HL-60/S4 treated with retinoic acid at 250 ng/mL for 4 days and 3 days (cell line): Measurements from ENCODE around the gene SCG3.
"Not testable (repeated sequence)": the region's sequence is repeated elsewhere in the genome, so short reads cannot be mapped to it uniquely, and the experiment has no call there.

Experiments
- in situ Hi-C: fragments of 300-500 bp; cut with MboI; formaldehyde crosslinking; loops from 2 replicates; pipeline ENCODE4 v1.7.0; 2022; ENCODE audit warnings: low sequenced_read_pairs

The SCG3 gene

DNA sequence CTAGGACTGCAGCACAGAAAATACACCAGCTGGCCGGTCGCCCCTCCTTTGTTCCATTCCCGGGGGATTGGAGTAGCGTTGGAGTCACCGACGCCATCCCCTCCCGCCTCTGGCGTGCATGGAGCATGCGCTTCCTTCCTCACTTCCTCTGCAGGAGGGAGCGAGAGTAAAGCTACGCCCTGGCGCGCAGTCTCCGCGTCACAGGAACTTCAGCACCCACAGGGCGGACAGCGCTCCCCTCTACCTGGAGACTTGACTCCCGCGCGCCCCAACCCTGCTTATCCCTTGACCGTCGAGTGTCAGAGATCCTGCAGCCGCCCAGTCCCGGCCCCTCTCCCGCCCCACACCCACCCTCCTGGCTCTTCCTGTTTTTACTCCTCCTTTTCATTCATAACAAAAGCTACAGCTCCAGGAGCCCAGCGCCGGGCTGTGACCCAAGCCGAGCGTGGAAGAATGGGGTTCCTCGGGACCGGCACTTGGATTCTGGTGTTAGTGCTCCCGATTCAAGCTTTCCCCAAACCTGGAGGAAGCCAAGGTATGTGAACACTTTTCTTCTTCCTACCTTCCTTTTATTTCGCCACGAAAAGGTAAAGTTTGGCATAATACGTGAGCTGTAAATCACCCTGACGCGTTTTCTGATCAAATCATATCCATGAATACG, at the start of gene SCG3:
TSS of gene SCG3 (plus strand) at position 201 of the 661 bp plus-strand sequence. CDS start at position 454, 253 bp downstream.
- in situ Hi-C loops = no loop called here

DNA sequence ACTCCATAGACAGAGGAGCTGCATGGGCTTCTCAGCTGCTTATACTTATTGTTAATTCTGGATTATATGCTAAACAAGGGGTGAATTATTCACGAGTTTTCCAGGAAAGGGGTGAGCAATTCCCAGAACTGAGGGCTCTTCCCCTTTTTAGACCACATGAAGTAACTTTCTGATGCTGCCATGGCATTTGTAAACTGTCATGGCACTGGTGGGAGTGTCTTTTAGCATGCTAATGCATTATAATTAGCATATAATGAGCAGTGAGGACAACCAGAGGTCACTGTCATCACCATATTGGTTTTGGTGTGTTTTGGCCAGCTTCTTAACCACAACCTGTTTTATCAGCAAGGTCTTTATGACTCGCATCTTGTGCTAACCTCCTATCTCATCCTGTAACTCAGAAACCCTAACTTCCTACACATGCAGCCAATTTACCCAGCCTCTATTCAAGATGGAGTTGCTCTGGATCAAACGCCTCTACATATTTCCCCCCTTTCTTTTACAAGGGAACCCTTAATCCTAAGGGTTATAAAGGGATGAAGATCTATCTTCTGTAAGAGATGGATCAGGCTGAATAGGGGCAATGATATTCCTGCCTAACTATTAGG, 46.6 kb upstream of the SCG3 start:
- in situ Hi-C loops = no loop called here

DNA sequence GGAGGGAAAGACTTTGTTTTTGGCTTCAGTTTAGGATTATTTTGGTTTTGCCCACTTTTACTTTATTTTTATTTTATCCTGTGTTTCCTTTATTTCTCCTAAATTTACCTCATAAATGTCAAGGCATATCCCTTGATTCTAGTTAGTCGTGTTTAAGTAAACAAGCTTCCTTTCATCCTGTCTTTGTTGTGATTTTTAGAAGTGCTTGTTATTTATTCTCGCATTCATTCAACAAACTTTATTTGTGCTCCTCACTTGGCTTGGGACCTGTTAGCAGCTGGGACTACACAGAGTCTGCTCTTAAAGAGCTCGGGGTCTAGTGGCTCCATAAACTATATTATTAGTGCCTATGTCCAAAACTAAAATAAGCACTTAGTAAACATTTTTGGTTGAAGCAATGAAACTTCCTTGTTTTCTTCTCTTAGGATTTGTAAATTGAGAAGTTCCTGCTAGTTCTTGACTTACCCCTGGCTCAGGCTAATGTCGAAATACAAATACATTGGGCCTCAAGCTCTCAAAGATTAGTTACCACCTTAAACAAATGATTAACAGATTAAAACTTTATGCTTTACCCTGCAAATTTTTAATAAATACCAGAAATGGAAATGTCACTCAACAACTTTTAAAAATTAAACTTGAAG, 39.7 kb upstream of the SCG3 start:
- in situ Hi-C loops = loop anchor here (10.0 kb wide), 1 partner anchor 133 kb away; no protein-coding TSS in a partner anchor

DNA sequence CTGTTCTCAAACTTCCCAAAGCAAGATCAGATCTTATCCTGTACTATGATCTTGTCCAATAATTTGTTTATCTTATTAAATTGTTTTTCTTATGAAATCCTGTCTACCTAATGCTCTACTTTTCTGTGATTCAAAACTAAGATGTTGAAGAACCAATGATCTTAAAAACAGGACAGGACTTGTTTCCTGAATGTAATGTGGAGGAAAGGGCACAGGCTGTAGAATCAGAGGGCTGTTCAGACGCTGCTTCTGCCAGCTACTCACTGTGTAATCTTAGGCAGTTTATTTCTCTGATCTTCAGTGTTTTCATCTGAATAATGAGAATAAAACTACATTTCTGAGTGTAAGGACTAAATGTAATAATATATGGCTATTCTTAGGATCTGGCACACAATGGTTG, 38.6 kb upstream of the SCG3 start:
- in situ Hi-C loops = loop anchor here (10.0 kb wide), 1 partner anchor 132 kb away; no protein-coding TSS in a partner anchor

DNA sequence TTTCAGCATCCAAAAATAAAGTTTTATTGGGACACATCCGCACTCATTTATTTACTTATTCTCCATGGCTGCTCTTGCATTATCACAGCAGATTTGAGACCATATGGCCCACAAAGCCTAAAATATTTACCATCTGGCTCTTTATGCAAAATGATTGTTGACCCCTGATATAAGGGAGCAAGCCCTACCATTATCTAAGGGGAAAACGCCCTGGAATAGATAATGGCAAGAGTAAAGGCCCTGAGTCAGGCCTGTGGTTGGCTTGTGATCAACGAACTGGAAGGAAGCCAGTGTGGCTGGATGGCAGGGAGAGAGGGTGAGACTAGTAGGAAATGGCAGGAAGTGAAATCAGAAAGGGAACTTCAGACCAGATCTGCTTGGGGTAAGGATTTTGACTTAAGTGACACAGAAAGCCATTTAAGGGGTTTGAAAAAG, 34.2 kb upstream of the SCG3 start:
- in situ Hi-C loops = loop anchor here (10.0 kb wide), 1 partner anchor 128 kb away; no protein-coding TSS in a partner anchor

DNA sequence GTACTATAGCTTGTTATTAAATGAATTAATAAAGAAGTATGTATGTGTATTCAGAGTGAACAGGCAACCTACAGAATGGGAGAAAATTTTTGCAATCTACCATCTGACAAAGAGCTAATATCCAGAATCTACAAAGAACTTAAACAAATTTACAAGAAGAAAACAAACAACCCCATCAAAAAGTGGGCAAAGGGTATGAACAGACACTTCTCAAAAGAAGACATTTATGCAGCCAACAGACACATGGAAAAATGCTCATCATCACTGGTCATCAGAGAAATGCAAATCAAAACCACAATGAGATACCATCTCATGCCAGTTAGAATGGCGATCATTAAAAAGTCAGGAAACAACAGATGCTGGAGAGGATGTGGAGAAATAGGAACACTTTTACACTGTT, 33.2 kb upstream of the SCG3 start:
- in situ Hi-C loops = loop anchor here (10.0 kb wide), 1 partner anchor 127 kb away; no protein-coding TSS in a partner anchor

DNA sequence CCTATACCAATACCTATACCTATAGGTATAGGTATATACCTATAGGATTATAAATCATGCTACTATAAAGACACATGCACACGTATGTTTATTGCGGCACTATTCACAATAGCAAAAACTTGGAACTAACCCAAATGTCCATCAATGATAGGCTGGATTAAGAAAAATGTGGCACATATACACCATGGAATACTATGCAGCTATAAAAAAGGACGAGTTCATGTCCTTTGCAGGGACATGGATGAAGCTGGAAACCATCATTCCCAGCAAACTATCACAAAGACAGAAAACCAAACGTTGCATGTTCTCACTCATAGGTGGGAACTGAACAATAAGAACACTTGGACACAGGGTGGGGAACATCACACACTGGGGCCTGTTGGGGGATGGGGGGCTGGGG, 32.7 kb upstream of the SCG3 start:
- in situ Hi-C loops = loop anchor here (10.0 kb wide), 1 partner anchor 126 kb away; no protein-coding TSS in a partner anchor

DNA sequence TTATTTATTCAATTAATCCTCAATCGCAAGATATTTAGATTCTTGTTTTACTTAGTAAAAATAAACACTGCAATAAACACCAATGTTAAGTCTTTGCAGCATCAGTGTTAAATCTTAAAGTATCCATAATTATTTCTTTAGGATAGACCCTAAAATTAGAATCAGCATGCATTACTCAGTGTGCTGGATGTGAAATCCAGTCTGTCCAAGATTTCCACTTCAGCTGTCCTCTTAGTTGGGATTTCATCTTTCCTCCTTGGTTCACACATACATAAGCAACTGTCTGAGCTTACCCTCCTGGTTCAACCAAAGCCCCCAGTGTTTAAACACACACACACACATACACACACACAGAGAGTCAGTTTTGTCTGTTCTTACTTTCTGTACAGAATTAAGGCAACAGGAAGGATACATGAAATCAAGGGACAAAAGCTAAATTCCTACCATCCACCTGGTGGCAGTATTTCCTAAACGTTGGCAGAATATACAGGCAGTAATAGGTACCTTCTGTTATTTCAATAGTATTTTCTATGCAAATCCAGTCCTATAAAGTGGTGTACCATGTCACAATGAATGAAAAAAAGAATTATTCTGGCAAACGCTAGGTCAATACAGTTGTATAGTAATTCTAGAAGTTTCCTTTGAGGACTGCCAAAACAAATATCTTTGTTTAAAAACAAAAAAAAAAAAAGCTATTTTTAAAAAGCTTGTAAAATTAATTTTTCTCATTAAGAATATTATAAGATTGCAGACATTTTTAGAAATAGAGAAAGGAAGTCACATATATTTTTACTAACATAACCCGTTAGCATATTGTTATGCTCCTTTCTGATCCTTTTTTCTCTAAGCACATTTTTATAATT, 31.4 kb upstream of the SCG3 start:
- in situ Hi-C loops = loop anchor here (10.0 kb wide), 1 partner anchor 125 kb away; no protein-coding TSS in a partner anchor

DNA sequence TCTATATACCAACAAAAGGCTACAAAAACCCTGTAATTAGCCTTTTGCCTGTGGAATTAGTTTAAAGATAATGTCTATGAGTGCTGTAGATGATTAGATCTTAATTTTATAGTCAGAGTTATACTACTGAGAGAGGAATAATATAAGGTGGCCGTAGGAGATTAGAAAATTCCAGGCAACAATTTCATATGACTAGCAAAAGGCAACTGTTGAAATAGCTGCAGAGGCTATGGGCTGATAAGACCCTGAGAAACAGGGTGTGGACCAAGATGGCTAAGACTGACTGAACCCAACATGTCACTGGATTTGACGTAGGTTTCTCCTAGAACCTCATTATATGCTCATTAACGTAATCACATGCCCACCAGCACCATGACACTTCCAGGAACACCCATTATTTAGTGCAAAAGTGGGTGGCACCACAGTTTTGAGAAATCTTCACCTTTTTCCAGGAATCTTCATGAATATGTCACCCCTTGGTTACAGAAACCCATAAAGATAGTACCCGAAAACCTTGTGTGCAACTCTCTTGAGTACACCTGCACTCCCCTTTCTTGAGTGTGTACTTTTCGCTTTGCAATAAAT, 29.1 kb upstream of the SCG3 start:
- in situ Hi-C loops = no loop called here

DNA sequence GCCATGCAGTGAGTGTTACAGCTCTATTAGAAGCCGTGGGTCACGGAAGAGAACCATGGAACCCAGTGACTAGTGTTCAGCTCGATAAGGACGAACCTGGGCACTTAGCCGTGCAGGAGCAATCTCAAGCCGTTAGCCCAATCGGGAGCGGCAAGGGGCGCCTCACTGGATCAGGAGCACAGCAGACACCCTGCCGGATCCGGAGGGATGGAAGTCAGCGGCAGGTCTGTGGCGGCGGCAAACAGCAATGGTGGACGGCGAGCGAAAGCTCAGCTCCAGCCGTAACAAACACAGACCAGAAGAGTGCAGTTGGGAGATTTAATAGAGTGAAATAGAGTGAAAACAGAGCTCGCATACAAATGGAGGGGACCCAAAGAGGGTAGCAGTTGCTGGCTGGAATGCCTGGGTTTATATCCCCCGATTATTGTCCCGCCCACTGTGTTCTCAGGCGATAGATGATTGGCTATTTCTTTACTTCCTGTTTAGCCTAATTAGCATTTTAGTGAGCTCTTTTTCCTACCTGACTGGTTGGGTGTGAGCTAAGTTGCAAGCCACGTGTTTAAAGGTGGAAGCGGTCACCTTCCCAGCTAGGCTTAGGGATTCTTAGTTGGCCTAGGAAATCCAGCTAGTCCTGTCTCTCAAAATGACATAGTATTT, 25.8 kb upstream of the SCG3 start:
- in situ Hi-C loops = not testable (repeated sequence)

DNA sequence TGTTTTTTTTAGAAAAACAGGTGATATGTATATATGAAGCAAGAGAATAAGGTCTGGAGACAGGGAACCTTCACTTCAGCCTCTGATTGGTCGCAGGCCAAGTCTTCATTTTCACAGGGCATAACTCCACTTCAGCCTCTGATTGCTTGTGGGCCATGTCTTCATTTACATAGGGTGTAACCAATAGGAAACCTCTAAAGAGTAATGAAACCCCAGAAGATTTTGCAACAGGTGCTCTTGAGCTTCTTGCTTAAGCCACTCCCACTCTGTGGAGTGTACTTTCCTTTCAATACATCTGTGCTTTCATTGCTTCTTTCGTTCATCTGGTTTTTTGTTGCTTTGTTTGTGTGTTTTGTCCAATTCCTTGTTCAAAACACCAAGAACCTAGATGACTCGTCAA, 22.6 kb upstream of the SCG3 start:
- in situ Hi-C loops = no loop called here

DNA sequence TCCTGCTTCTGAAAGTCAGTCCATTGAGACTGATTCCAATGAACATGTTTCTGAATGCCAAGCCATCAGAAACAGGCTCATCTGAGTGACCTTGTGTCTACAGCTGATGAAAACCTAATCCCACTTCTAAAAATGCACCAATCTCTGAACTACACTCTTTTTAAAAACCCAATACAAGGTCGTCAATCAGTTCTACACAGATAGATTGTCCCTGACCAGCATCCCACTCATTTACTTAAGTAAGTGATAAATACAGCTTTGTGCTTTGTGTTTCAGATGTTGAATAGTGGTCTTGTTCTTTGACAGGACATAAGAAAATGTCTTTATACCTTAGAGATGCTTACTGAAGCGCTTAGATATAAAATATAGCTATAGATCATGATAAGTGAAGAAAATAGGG, 20.2 kb upstream of the SCG3 start:
- in situ Hi-C loops = no loop called here

DNA sequence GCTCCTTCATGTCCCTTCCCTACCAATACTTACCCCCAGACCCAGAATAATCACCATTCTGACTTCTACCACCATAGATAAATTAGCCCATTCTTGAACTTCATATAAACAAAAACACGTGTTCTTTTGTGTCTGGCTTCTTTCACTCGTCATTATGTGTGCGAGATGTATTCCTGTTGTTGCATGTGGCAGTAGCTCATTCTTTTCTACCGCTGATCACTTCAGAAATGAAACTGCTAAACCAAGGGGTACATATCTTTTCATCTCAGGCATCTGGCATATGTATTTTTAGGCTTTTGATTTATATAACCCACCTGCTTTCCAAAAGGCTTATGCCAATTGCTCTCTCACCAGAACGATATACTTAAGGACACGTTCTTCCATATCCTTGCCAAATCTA, 13.8 kb upstream of the SCG3 start:
- in situ Hi-C loops = no loop called here

DNA sequence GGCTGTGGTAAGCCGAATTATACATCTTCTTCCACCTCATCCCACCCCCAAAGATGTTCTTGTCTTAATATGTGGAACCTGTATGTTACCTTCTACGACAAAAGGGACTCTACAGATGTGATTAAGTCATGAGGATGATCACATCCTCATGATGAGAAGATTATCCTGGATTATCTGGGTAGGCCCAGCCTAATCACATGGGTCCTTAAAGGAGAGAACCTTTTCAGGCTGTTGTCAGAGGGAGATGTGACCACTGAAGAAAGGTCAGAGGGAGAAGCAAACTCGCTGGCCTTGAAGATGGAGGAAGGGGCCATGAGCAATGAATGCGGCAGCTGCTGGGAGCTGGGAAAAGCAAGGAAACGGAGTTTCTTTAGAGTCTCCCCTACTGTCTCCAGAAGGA, 12.9 kb upstream of the SCG3 start:
- in situ Hi-C loops = no loop called here

DNA sequence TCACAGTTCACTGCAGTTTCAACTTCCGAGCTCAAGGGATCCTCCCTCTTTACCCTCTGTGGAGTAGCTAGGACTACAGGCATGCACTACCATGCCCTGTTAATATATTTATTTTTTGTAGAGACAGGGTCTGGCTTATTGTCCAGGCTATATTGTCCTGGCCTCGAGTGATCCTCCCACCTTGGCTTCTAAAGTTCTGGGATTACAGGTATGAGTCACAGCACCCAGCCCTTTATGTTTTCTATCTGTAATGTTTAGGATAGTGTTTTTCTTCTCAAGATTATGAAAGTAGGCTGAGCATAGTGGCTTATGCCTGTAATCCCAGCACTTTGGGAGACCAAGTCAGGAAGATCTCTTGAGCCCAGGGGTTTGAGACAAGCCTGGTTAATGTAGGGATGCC, 11.9 kb upstream of the SCG3 start:
- in situ Hi-C loops = no loop called here

DNA sequence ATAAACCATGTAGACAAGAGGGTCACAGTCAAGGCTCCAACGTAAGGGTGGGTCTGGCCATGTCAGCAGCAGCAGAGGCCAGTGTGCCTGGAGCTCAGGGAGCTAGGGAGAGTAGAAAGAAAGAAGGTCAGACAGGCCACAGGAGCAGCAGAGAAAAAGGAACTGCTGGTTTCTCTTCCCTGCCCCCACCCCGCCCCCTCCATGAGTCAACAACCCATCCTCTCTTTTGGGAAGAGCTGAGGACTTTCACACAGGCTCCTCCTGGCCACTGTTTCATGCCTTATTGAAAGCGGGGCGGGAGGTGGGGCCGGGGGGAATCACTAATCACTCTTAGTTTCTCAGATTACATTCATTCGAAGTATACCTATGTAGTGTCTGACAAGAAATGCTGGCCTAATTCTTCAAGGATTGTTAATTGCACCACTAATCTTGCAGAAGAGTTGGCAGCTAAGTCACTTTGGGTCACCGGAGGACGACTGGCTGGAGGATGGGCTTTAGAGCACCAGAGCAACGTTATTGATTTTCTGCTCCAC, 9.1 kb upstream of the SCG3 start:
- in situ Hi-C loops = no loop called here

DNA sequence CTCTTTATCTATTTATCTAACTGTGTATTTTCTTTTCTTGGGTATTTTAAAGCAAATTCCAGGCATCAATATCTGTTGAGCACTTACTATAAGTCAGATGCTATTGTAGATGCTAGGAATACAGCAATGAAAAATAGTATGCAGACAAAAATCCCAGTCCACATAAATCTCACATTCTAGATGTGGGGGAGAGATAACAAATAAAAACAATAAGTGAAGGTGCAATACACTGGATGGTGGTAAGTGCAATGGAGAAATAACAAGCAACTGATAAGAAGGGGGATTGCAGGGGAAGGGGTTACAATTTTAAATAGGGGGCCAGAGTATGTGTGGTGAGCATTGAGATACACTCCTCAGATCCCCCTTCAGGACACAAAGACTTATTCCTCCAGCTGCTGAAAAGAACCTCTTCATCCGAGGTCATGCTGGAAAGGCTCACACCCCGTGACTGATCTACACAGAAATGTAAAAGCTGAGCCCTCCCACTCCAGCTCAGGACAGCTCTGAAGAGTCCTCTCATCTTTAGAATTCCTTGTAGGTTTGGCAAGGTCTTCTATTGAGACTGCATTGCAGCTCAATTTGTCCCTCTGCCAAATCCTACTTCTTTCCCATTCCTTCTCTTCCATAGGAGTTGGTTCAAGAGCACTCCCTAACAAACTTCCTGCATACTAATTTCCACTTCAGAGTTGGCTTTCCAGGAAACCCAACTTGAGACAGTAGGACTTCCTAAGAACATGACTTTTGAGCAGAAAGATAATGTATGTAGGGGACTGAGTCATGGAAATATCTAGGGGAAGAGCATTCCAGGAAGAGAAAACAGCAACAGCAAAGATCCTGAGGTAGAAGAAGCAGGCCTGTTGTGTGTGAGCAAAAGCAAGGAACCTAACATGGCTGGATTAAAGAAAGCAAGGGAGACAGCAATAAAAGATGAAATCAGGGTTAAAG, 8.1 kb upstream of the SCG3 start:
- in situ Hi-C loops = no loop called here

DNA sequence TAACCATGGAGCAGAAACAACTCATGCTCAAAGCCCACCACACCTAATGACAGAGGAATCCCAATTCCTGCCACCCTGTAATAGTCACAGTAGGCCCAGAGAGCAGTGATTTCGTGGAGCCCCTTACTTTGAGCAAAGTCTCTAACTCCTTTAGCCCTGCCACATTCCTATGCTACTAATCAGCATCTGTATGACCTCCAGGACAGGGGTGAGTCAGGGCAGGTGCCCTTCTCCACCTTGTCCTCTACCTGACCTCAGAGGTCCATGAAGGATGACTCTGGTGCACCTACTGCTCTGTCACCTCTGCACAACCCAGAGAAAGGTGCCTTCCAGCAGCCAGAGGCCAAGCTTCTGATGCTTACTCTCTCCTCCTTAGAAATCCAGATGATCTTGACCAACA, 6.1 kb upstream of the SCG3 start:
- in situ Hi-C loops = no loop called here

DNA sequence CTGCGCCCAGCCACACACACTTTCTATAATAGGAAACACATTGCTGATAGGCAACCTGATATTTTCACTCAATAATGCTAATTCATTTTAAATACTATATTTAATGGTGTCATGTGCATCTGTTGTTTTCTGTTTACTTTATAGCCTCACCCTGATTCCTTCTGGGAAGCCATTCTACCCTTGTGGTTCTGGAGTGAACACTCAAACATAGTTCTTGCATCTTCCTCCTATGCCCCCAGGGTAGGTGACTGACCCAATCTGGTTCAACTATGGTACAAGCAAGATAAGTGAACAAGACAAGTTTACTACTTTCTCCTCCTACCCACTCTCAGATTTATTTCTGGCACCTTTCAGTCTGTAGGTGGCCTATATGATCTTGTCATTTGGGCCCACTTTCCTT, 4.3 kb upstream of the SCG3 start:
- in situ Hi-C loops = no loop called here
